ENCODE data around the gene TMPRSS4. TPM values are rescaled to one million over a fixed set of nuclear protein-coding genes. Genes with fewer than 3 reads are reported as not detected.

The TMPRSS4 gene, protein sequence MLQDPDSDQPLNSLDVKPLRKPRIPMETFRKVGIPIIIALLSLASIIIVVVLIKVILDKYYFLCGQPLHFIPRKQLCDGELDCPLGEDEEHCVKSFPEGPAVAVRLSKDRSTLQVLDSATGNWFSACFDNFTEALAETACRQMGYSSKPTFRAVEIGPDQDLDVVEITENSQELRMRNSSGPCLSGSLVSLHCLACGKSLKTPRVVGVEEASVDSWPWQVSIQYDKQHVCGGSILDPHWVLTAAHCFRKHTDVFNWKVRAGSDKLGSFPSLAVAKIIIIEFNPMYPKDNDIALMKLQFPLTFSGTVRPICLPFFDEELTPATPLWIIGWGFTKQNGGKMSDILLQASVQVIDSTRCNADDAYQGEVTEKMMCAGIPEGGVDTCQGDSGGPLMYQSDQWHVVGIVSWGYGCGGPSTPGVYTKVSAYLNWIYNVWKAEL
- not detected in 2 replicates for total RNA-seq (2014; rRNA removed; shearing (Covaris generic))

DNA sequence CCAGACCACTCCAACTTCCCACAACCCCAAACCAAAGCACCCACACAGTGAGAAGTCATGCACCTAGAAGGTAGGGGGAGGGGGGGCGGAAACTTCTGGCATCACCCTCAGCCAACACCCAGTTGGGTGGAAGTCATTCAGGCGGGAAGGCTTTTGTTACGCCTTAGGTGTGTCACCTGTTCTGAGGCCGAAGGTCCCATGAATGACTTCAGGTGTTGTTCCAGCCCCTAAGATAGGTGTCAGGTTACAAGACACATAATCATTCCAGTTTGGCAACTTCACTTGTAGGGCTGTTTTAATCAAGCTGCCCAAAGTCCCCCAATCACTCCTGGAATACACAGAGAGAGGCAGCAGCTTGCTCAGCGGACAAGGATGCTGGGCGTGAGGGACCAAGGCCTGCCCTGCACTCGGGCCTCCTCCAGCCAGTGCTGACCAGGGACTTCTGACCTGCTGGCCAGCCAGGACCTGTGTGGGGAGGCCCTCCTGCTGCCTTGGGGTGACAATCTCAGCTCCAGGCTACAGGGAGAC is at the start of gene TMPRSS4:
TMPRSS4 (plus strand) TSS at position 325 of the 528 bp plus-strand sequence. CDS start 225 bp downstream, outside the sequence.
- no peak for DNase-seq (ENCODE audit: low read depth)

DNA sequence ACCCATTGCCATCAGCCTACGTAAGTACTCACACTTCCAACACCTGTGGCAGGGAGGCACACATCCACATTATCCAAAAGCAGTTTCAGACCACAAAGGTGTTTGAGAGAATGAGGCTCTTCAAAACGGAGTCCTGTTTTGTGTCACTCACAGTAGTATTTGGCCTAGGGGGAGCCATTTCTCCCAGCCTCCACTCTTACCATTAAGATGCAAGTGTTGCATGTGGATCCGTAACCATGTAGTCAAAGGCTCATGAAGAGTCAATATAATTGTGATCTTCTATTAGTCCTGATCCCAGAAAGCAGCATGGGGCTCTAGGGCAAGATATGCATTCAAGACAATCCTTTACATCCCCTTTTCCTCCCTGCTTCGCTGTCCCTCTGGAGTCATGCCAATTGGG is 49.2 kb upstream of the TMPRSS4 start:
- DNase-seq (ENCODE audit: low read depth): no peak

DNA sequence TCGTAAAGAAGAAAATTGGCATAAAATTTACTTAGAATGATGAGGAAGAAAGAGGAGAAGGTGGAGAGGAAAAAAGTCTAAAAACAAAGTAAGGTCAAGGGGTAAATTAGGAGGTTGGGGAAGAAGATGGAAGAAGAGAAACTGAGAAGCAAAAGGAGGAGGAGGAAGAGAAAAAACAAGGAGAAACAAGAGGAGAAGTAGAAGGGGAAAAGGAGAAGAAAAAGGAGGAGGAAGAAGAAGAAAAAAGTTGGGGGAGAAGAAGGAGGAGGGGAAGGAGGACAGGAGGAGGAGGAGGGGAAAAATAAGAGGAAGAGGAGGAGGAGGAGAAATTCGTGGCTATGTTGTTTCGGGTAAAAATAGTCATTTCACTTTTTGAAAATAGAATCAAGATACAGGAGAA is 48.3 kb upstream of the TMPRSS4 start:
- DNase-seq (ENCODE audit: low read depth): no peak

DNA sequence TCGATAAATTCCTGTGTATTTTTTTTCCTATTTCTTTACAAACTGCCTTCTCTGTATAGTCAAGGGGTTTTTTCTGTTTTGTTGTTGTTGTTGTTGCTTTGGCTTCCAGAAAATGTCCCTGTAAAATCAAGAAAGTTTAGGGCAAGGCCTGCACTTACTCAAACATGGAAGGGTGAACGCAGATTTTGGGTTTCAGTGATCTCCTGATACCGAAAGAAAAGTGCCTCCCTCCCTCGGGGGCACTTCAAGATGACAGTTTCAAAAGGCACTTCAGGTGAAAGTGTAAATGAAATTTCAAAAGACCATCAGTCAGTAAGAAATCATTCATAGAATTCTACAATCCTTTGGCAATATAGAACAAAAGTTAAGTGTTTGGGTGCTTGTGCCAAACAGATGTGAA is 43.4 kb upstream of the TMPRSS4 start:
- DNase-seq (ENCODE audit: low read depth): no peak

DNA sequence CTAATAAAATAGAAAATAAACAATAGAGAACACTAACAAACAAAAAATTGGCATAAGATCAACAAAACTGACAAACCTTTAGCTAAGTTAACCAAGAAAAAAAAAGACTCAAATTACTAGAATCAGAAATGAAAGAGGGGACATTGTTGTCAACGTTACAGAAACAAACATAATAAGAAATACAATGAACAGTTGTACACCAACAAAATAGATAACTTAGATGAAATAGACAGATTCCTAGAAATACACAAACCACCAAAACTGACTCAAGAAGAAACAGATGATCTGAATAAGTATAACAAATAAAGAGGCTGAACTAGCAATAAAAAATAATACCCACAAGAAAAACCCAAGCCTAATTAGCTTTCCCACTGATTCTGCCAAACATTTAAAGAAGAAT is 34.7 kb upstream of the TMPRSS4 start:
- DNase-seq (ENCODE audit: low read depth): no peak

DNA sequence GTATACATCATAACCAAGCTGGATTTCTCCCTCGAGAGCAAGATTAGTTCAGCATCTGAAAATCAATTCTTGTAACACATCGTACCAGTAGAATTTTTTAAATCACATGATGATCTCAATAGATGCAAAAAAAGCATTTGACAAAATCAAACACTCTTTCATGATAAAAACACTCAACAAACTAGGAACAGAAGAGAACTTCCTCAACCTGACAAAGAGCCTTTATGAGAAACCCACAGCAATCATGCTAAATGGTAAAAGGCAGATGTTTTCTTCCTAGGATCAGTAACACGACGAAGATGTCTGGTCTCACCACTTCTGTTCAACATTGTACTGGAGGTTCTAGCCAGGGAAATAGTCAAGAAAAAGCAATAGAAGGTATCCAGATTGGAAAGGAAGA is 34.1 kb upstream of the TMPRSS4 start:
- no peak for DNase-seq (ENCODE audit: low read depth)

DNA sequence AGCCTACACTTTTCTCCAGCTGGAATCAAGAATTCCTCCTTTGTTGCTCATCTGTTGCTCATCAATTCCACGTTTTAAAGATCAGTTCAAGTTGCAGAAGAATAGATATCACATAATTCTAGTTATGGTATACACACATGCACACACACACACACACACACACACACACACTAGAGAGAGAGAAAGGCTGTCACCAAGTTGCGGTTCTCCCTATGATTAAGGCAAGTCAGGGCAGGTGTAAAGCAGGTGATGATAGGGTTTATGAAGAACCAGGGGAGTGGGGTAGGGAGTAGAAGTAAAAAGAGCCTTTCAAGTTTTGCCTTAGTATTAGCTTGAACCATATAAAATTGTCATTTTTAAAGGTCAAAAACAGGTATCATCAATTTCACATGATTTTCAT is 31.7 kb upstream of the TMPRSS4 start:
- DNase-seq (ENCODE audit: low read depth): no peak

DNA sequence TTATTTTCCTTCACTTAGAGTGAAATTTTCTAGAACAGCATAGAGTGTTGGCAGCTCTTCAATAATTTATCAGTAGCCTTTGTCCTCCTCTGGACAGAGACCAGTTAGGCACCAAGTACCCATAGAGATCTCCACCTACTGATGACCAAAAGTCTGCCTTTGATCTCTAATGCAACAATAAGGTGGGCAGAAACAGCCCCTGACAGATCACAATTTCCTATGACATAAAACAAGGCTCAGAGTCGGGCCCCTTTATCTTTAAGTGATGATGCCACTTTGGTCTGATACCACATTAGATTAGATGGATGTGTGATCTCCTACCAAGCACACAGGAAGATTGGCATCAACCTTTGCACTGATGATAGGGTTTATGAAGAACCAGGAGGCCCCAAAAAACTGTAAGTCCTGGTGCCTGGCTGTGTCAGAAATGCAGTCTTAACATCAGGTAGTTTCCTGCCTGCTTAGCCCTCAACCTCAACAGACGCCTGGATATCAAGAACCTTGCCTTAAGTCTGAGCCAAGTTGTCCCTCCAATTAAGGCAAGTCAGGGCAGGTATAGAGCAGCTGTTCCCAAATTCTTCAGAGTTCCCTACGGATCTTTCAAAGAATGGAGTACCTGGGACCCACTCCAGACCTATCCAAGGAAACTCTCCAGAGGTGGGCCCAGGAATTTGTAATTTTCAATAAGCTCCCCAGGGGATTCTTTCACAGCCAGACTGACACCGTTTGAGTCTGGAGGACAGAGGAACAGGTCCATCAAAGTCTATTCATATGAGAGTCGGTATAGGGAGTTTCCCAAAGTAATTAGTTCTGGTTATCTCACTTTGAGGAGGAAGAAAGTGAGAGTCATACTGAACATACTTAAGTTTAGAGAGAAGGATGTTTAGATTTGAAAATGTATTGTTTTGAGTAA is 30.6 kb upstream of the TMPRSS4 start:
- no peak for DNase-seq (ENCODE audit: low read depth)

DNA sequence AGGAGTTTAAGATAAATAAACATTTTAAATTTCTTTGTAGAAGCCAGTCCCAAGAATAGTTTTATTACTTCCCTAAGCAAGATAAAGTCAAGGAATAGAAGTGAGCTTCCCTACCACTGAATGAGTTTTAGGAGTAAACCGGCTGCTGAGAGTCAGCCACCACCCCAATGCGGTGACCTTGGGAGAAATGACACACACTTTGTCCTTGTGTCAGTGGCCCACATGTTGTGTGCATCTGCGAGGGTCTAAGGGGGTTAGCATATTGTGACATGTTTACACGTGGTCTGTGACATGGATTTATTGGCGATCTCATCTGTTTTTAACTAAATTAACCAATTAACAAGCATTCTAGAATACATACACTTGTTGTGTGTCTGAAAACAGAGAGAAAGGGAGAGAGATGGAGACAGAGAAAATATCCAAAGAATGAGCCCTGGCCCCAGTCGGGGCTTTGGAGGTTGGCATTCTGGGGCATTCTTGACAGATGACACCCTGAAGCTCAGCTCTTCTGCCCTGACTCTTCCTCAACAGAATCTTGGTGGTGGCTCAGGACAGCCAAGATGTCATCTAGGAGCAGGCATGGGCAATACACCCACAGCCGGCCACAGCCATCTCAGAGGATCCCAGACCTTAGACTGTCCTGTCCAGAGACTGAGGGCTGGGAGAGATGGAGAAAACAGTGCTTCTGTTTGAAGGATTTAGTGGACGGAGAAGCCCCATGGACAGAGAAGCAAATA is 29.7 kb upstream of the TMPRSS4 start:
- DNase-seq (ENCODE audit: low read depth): no peak

DNA sequence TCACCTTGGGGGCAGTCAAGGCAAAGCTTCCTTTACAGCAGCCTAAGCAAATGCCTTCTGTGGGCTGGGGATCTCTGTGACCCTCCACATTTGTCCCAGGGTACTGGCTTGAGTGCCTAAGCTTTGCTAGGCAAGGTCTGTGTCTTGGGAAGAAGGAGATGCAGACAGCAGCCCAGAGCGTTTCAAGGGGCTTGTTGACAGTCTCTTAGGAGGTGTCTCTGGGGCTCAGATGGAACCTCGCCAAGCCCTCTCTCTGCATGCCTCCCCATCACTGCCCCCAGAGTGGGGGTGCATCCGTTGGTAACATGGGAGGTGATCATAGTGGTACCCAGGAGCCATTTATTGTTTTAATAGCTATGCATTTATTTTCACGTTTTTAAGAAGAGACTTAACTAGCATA is 29.1 kb upstream of the TMPRSS4 start:
- DNase-seq (ENCODE audit: low read depth): no peak

DNA sequence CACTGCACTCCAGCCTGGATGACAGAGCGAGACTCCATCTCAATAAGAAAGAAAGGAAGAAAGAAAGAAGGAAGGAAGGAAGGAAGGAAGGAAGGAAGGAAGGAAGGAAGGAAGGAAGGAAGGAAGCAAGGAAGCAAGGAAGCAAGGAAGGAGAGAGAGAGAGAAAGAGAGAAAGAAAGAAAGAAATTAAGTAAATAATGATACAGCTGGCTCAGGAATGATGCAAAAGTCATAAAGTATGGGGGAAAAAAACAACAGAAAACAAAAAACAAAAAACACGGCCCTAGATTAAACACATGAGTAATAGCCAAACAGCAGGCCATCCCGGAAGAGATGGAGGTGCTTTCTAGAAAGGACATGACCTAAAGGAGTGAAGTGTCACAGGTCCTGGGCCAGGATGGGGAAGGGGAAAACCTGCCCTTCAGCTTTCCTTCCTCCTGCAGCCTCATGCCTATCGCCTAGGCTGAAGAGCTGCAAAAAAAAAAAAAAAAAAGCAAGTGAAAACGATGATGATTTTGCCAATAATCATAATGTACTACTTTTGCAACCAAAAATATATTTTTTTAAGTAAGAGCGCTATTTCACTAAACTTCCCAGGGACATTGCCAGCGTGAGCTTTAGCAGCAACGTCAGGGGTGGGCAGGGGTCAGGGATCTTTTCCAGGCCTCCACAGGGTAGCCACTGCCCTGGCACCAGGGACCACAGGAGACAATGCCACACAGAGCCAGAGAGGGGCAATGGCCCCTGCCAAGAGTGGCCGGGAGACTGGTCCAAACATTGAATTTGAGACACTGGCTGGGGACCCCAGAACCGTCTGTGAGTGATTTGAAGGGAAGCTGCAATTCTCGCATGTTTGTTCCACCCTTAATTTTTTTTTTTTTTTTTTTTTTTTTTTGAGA is 28.2 kb upstream of the TMPRSS4 start:
- DNase-seq (ENCODE audit: low read depth): no peak

DNA sequence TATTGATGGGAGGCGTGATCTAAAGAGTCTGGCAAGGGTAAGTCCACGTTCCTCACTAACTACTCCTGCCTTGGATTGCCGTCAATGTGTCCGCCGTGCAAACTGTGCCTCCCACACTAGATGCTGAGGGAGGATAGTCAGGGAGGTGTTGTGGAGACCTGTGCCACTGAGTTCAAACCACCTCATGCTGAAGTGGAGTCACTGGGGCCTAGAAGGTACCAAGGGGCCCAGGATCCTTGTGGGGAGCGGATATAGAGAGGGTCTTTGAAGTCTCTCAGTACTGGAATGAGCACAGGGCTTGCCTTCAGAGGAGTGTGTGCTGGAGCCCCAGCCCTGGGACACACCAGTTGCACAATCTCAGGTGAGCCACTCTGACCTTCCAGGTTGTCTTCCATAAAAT is 27.1 kb upstream of the TMPRSS4 start:
- no peak for DNase-seq (ENCODE audit: low read depth)

DNA sequence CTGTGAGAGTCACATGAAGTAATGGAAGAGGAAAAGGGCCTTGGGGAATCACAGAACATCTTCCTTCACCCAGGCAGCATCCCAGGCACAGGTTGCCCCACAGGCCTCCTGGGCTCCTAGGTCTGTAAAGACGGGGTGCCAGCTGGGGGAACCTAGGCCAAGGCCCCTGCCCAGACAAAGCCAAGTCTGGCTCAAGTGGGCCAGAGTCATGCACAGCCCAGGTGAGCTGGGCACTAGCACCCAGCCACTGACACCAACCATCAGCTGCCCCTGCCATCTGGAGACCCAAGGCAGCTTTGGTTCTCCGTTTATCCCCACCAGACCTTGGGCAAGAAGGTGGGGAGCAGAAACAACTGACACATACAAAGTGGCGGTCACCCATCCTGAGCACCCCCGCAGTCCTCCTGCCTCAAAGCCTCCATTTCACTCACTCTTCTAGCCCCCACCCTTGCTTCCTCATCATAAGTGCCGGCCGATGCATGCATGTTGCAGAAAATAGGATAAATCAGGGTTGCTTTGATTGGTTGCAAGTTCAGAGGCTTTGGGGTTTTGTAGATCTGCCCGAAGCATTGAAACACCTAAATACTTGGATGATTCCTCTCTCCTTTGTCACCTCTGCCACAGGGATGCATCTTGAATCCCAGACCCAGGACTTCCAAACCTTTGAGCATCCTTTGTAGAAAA is 26.5 kb upstream of the TMPRSS4 start:
- no peak for DNase-seq (ENCODE audit: low read depth)

DNA sequence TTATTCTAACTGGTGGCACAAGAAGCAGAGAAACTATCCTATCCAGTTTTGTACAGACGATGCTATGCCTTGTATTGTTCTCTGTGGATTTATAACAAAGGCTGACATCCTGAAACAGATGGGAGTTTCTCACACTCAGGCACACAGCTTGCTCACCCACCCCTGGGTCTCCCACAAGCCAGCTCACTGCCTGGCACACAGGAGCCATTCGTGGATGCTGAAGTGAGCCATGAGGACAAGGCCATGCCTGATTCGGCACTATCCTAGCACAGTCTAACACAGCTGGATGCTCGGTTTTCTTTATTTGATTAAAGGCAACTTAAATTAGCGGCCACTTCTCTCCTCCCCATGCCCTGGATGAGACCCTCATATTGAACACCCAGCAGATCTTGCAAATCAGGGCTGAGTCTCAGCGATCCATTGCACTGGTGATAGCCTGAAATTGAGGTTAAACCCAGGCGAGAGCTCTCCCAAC is 25.7 kb upstream of the TMPRSS4 start:
- DNase-seq (ENCODE audit: low read depth): no peak

DNA sequence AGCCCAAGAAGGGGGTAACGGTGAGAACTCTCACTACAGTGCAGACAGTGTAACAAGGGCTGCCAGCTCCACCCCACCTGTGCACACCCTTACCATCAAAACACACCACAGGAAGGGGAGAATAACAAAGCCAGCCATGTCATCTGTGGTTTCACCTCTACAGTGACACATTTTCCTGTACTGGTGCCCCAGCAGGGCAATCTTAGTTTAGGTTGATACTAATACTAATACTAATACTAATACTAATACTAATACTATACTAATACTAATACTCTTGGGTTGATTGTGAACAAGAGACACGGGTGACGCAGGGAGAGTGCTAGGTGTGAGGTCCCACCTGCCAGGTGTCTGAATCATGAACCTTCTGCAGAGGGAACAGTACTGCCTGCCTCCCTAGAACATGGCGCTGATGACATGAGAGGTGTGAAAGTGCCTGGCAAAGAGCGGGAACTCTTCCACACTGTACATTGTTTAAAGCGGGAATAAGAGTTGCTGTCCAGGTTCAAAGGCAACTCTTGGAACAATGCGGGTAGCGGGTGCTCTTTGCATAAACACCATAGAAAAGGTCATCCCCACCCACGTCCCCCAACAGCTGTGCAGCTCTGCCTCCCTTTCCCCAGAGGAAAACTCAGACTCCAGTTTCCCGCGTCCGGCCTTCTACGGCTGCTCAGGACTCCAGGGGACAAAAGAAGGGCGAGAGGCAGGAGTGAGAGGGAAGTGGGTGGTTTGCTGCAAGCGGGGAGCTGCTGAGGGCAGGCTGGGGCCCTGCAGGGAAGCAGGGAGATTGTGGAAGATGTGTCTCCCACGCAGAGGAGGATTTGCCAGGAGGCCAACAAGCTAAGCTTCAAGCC is 25.0 kb upstream of the TMPRSS4 start:
- no peak for DNase-seq (ENCODE audit: low read depth)

DNA sequence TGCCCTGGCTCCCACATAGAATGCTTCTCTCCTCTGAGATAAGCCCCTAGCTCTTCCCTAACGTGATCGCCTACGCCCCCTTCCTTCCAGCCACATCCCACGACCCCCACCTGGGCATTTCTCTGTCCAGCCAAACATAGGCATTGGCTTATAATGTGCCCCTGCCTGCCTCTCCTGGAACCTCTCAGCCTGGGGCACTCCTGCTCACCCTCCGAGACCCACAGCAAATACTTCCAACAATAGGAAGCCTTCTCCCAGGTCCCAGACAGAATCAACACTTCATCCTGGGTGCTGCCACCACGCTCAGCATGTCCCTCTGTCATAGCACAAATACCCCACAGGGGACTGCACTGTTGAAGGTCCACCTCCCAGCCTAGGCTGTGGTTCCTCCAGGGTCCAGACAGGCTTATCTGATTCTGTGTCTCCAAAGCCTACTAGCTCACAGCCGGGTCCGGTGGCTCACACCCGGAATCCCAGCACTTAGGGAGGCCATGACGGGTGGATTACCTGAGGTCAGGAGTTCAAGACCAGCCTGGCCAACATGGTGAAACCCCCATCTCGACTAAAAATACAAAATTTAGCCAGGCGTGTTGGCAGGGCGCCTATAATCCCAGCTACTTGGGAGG is 24.2 kb upstream of the TMPRSS4 start:
- DNase-seq (ENCODE audit: low read depth): no peak

DNA sequence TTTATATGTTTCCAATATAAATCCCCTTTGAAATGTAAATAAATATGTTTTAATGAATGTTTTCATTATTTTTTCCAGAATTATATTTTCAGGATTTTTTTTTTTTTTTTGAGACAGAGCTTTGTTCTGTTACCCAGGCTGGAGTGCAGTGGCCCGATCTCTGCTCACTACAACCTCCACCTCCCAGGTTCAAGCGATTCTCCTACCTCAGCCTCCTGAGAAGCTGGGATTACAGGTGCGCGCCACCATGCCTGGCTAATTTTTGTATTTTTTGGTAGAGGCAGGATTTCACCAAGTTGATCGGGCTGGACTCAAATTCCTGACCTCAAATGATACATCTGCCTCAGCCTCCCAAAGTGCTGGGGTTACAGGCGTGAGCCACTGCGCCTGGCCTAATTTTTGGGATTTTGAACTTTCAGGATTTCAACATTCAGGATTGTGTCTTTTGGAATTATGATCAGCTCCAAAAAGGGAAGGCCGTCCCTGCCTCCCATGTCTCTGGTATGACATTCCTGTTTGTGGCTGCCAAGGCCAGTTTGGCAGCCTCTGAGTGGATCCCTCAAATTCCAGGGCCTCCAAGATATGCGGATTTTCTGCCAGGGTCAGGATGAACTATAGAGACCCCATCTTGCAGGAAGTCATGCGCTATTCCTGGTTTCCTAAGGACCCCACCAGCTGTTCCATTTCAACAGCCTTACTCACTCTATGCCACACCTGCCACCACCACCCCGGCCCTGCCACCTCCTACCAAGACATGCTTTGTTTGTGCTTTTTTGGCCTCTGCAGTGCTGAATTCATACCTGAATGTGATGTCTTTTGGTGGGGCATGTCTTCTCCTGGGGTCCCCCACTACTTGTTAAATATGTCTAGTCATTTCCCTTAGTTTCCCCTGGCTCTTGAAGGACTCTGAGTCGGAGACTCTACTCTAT is 21.9 kb upstream of the TMPRSS4 start:
- no peak for DNase-seq (ENCODE audit: low read depth)
